Nephron progenitor cell (in vitro differentiated cells): ENCODE data around the gene SF3A2.

Source experiments
- DNase-seq: peaks from one replicate; pipeline ENCODE4 v3.0.0; 2021
- H3K27ac Mint-ChIP-seq: 2 replicates; pipeline ENCODE4 v1.8.0; 2021; ENCODE audit warnings: mild to moderate bottlenecking, moderate library complexity, mixed read lengths
- H3K27me3 Mint-ChIP-seq: 2 replicates; pipeline ENCODE4 v1.8.0; 2021; ENCODE audit warnings: mild to moderate bottlenecking, low read depth, mixed read lengths; ENCODE audit not compliant: poor library complexity
- H3K36me3 Mint-ChIP-seq: 2 replicates; pipeline ENCODE4 v1.8.0; 2021; ENCODE audit warnings: low read depth, mixed read lengths
- H3K4me1 Mint-ChIP-seq: 2 replicates; pipeline ENCODE4 v1.8.0; 2021; ENCODE audit warnings: mixed read lengths
- H3K4me3 Mint-ChIP-seq: 2 replicates; pipeline ENCODE4 v1.8.0; 2021; ENCODE audit warnings: mild to moderate bottlenecking, moderate library complexity, mixed read lengths
- H3K9me3 Mint-ChIP-seq: 2 replicates; pipeline ENCODE4 v1.8.0; 2021; ENCODE audit warnings: mild to moderate bottlenecking, moderate library complexity, mixed read lengths
- TF ChIP-seq, protein P1 (sequence below): fragments of 200-600 bp; sonication (generic); IDR thresholded peaks from 2 replicates; pipeline ENCODE4 v1.5.0; 2021; ENCODE audit warnings: antibody characterized with exemption

Gene SF3A2

DNA sequence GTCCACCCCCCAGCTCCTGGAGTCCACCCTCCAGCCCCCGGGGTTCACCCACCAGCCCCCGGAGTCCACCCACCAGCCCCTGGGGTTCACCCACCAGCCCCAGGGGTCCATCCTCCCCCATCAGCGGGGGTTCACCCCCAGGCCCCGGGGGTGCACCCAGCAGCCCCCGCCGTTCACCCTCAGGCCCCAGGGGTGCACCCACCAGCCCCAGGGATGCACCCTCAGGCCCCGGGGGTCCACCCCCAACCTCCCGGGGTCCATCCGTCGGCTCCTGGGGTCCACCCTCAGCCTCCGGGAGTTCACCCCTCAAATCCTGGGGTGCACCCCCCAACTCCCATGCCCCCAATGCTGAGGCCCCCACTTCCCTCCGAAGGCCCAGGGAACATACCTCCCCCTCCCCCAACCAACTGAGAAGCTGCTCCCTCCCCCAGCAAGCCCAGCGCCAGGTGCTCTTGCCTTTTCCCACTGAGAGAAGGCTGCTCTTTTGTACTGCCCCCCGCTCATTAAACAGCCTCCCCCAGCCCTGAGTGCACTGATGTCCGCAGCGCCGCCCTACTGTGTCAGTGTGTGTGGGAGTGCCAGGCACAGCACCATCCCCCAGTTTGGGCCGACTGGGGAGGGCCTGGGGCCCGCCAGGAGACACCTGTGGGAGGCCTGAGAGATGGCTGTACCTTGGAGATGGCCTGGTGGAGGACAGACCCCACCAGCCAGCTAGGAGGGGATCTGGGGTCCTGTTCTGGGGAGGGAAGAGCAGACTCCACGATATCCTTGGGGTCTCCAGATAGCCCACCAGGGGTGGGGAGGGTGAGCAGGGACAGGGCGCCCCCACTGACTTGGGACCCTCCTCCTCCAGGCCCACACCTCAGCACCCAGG lies 11.7 kb downstream of the SF3A2 start:
- Mint-ChIP-seq H3K36me3 (peaks cover 5% of the 10 kb centered on the region), H3K4me3 (no peak overlapping the region), H3K27me3 (peaks cover 9% of the 10 kb centered on the region), H3K27ac (no peak overlapping the region), H3K9me3 (no peaks in the 10 kb centered on the region), H3K4me1 (no peaks in the 10 kb centered on the region)
- TF ChIP-seq, protein P1, sequence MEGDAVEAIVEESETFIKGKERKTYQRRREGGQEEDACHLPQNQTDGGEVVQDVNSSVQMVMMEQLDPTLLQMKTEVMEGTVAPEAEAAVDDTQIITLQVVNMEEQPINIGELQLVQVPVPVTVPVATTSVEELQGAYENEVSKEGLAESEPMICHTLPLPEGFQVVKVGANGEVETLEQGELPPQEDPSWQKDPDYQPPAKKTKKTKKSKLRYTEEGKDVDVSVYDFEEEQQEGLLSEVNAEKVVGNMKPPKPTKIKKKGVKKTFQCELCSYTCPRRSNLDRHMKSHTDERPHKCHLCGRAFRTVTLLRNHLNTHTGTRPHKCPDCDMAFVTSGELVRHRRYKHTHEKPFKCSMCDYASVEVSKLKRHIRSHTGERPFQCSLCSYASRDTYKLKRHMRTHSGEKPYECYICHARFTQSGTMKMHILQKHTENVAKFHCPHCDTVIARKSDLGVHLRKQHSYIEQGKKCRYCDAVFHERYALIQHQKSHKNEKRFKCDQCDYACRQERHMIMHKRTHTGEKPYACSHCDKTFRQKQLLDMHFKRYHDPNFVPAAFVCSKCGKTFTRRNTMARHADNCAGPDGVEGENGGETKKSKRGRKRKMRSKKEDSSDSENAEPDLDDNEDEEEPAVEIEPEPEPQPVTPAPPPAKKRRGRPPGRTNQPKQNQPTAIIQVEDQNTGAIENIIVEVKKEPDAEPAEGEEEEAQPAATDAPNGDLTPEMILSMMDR, result no peak
- no peak for DNase-seq

DNA sequence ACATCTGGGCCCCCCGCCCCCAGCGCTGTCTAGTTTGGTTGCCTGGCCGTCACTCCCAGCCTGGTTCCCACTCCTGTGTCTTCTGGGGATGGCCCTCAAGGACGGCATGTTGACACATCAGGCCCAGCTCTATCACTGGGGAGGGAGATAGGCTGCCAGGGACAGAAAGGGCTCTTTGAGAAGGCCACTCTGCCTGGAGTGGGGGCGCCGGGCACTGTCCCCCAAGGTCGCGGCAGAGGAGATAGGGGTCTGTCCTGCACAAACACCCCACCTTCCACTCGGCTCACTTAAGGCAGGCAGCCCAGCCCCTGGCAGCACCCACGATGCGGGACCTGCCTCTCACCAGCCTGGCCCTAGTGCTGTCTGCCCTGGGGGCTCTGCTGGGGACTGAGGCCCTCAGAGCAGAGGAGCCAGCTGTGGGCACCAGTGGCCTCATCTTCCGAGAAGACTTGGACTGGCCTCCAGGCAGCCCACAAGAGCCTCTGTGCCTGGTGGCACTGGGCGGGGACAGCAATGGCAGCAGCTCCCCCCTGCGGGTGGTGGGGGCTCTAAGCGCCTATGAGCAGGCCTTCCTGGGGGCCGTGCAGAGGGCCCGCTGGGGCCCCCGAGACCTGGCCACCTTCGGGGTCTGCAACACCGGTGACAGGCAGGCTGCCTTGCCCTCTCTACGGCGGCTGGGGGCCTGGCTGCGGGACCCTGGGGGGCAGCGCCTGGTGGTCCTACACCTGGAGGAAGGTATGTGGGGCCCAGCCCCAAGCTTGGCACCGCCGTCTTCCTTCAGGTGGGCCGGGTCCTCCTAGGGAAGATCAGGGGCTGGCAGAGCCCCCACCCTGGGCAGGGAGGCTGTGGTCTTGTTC lies 12.6 kb downstream of the SF3A2 start, which contains the start of gene AMH:
TSS of gene AMH (plus strand) at position 314 of the 857 bp plus-strand sequence. CDS start at position 324, 10 bp downstream.
- DNase-seq, result no peak
- TF ChIP-seq, protein P1, result no peak
- Mint-ChIP-seq H3K27ac (no peak within 1 kb of the TSS), H3K9me3 (no peaks in the 10 kb centered on the region), H3K27me3 (peaks cover 18% of the 10 kb centered on the region), H3K4me1 (peaks cover 4% of the 10 kb centered on the region), H3K4me3 (no peak within 1 kb of the TSS), H3K36me3 (peaks cover 5% of the 10 kb centered on the region)

DNA sequence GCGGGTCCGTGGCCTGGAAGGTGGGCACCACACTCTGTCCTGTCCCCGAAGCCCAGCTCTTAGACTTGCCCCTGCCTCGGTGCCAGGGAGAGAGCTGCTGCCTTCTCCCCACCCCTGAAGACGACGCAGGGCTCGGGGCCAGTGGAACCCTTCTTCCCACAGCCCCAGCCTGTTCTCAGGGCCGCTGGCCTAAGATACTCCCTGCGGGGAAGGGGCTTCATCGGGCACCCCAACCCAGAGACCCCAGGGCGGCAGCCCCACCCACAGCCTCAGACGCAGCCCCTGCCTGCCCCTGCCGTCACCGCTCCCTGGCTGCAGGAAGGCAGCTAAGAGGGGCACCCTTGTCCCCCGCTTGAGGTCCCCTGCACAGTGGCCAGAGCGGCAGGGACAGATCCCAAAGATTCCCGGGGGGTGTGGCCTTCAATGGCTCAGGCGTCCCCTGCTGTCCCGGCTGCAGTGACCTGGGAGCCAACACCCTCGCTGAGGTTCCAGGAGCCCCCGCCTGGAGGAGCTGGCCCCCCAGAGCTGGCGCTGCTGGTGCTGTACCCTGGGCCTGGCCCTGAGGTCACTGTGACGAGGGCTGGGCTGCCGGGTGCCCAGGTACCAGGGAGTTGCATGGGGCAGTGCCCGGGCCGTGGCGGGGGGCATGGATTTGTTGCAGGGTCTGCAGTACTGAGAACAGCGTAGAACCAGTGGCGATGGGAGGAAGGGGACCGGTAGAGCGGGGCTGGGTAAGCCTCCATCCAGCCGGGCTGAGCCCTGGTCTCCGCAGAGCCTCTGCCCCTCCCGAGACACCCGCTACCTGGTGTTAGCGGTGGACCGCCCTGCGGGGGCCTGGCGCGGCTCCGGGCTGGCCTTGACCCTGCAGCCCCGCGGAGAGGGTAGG lies 13.5 kb downstream of the SF3A2 start:
- no peak for DNase-seq
- peaks cover 4% of the 10 kb centered on the region for H3K4me1 Mint-ChIP-seq
- TF ChIP-seq, protein P1, result no peak
- H3K4me3 Mint-ChIP-seq, result no peak overlapping the region
- H3K27me3 Mint-ChIP-seq, result peaks cover 22% of the 10 kb centered on the region
- no peak overlapping the region for H3K27ac Mint-ChIP-seq
- peaks cover 5% of the 10 kb centered on the region for H3K36me3 Mint-ChIP-seq
- no peaks in the 10 kb centered on the region for H3K9me3 Mint-ChIP-seq

DNA sequence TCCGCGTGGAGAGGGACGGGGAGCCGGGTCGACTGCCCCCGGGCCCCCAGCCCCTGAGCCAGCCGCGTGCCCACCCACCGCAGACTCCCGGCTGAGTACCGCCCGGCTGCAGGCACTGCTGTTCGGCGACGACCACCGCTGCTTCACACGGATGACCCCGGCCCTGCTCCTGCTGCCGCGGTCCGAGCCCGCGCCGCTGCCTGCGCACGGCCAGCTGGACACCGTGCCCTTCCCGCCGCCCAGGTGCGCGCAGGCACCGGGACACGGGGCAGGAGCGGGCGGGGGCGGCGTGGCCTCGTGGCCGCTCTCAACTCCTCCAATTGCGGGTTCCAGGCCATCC lies 14.1 kb downstream of the SF3A2 start:
- TF ChIP-seq, protein P1, result no peak
- H3K27me3 Mint-ChIP-seq, result peaks cover 22% of the 10 kb centered on the region
- H3K4me1 Mint-ChIP-seq, result peaks cover 4% of the 10 kb centered on the region
- peaks cover 3% of the 10 kb centered on the region for H3K36me3 Mint-ChIP-seq
- no peak overlapping the region for H3K4me3 Mint-ChIP-seq
- no peak for DNase-seq
- no peaks in the 10 kb centered on the region for H3K9me3 Mint-ChIP-seq
- H3K27ac Mint-ChIP-seq, result no peak overlapping the region

DNA sequence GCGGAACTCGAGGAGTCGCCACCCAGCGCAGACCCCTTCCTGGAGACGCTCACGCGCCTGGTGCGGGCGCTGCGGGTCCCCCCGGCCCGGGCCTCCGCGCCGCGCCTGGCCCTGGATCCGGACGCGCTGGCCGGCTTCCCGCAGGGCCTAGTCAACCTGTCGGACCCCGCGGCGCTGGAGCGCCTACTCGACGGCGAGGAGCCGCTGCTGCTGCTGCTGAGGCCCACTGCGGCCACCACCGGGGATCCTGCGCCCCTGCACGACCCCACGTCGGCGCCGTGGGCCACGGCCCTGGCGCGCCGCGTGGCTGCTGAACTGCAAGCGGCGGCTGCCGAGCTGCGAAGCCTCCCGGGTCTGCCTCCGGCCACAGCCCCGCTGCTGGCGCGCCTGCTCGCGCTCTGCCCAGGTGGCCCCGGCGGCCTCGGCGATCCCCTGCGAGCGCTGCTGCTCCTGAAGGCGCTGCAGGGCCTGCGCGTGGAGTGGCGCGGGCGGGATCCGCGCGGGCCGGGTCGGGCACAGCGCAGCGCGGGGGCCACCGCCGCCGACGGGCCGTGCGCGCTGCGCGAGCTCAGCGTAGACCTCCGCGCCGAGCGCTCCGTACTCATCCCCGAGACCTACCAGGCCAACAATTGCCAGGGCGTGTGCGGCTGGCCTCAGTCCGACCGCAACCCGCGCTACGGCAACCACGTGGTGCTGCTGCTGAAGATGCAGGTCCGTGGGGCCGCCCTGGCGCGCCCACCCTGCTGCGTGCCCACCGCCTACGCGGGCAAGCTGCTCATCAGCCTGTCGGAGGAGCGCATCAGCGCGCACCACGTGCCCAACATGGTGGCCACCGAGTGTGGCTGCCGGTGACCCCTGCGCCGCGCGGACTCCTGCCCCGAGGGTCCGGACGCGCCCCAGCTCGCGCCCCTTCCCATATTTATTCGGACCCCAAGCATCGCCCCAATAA lies 14.8 kb downstream of the SF3A2 start:
- Mint-ChIP-seq H3K27me3 (peaks cover 22% of the 10 kb centered on the region), H3K9me3 (no peaks in the 10 kb centered on the region), H3K36me3 (no peaks in the 10 kb centered on the region), H3K4me1 (peaks cover 4% of the 10 kb centered on the region), H3K27ac (no peak overlapping the region), H3K4me3 (no peak overlapping the region)
- no peak for DNase-seq
- TF ChIP-seq, protein P1, result no peak
